Mesenchymal stem cell (in vitro differentiated cells and primary cell): ENCODE results near the gene SPANXB1. TPM values are rescaled to one million over a fixed set of nuclear protein-coding genes. Genes with fewer than 3 reads are reported as not detected.
"Not testable (repeated sequence)": the region's sequence is repeated elsewhere in the genome, so short reads cannot be mapped to it uniquely, and the experiment has no call there.

Experiments used
- DNase-seq: peaks from one replicate; pipeline ENCODE4 v3.0.0-alpha.2; 2013
- H2AFZ ChIP-seq: one replicate; pipeline ENCODE4 v1.6.1; 2013; ENCODE audit warnings: low read depth, mild to moderate bottlenecking, control low read depth, inconsistent platforms, low read length, moderate library complexity
- H2AK5ac ChIP-seq: 2 replicates; pipeline ENCODE4 v1.6.1; 2013; ENCODE audit warnings: low read length, moderate library complexity, mild to moderate bottlenecking, inconsistent platforms; ENCODE audit not compliant: severe bottlenecking
- H2BK120ac ChIP-seq: one replicate; pipeline ENCODE4 v1.6.1; 2013; ENCODE audit warnings: low read depth, mild to moderate bottlenecking, inconsistent platforms, low read length, moderate library complexity
- H2BK12ac ChIP-seq, 2 experiments: one replicate each; pipeline ENCODE4 v1.6.1; 2013; ENCODE audit warnings: inconsistent platforms in 2 of 2, low read length in 2 of 2, mild to moderate bottlenecking in 2 of 2, moderate library complexity in 2 of 2, control low read depth in 1 of 2
- H2BK15ac ChIP-seq: one replicate; pipeline ENCODE4 v1.6.1; 2013; ENCODE audit warnings: mild to moderate bottlenecking, low read depth, inconsistent platforms; ENCODE audit not compliant: poor library complexity, severe bottlenecking
- H2BK5ac ChIP-seq: 2 replicates; pipeline ENCODE4 v1.6.1; 2013; ENCODE audit warnings: low read depth, mild to moderate bottlenecking, low read length, control low read depth, inconsistent platforms; ENCODE audit not compliant: poor library complexity, severe bottlenecking
- H3K14ac ChIP-seq, 2 experiments: one replicate each; pipeline ENCODE4 v1.6.1; 2013; ENCODE audit warnings: inconsistent platforms in 2 of 2, low read length in 2 of 2, control low read depth in 1 of 2, mild to moderate bottlenecking in 1 of 2, moderate library complexity in 1 of 2
- H3K18ac ChIP-seq, 2 experiments: one replicate each; pipeline ENCODE4 v1.6.1; 2013; ENCODE audit warnings: inconsistent platforms in 2 of 2, low read length in 2 of 2, control low read depth in 1 of 2, low read depth in 1 of 2, mild to moderate bottlenecking in 1 of 2
- H3K23ac ChIP-seq, 2 experiments: one replicate each; pipeline ENCODE4 v1.6.1; 2013; ENCODE audit warnings: inconsistent platforms in 2 of 2, low read length in 2 of 2, mild to moderate bottlenecking in 2 of 2, moderate library complexity in 2 of 2, control low read depth in 1 of 2
- H3K27ac ChIP-seq: 2 replicates; pipeline ENCODE4 v1.5.1; 2013; ENCODE audit warnings: mild to moderate bottlenecking, moderate library complexity, low read length, control low read depth, inconsistent platforms; ENCODE audit not compliant: poor library complexity, severe bottlenecking
- H3K27me3 ChIP-seq, 2 experiments: 2 replicates each; pipeline versions ENCODE4 v1.6.1 to v1.7.0; 2013; ENCODE audit warnings: low read length in 2 of 2, mild to moderate bottlenecking in 2 of 2, moderate library complexity in 2 of 2, control low read depth in 1 of 2, inconsistent platforms in 1 of 2; ENCODE audit not compliant: control insufficient read depth in 1 of 2, insufficient read depth in 1 of 2
- H3K36me3 ChIP-seq, 2 experiments: 2 replicates each; pipeline versions ENCODE4 v1.6.1 to v1.7.0; 2013; ENCODE audit warnings: low read length in 2 of 2, control low read depth in 1 of 2, inconsistent platforms in 1 of 2, low read depth in 1 of 2, mild to moderate bottlenecking in 1 of 2; ENCODE audit not compliant: insufficient read depth in 2 of 2, control insufficient read depth in 1 of 2
- H3K4ac ChIP-seq, 2 experiments: one replicate each; pipeline ENCODE4 v1.6.1; 2013; ENCODE audit warnings: inconsistent platforms in 2 of 2, low read length in 2 of 2, mild to moderate bottlenecking in 2 of 2, moderate library complexity in 2 of 2, control low read depth in 1 of 2, low read depth in 1 of 2
- H3K4me1 ChIP-seq: 2 replicates; pipeline ENCODE4 v1.6.1; 2013; ENCODE audit warnings: low read depth, low read length, control low read depth; ENCODE audit not compliant: control insufficient read depth, insufficient read depth
- H3K4me2 ChIP-seq: 2 replicates; pipeline ENCODE4 v1.6.1; 2013; ENCODE audit warnings: low read length, mild to moderate bottlenecking, inconsistent platforms; ENCODE audit not compliant: poor library complexity, severe bottlenecking
- H3K4me3 ChIP-seq, 2 experiments: 2 replicates each; pipeline versions ENCODE4 v1.5.1 to v1.7.0; 2013; ENCODE audit warnings: low read length in 2 of 2, mild to moderate bottlenecking in 2 of 2, control low read depth in 1 of 2, low read depth in 1 of 2; ENCODE audit not compliant: insufficient read depth in 1 of 2
- H3K79me1 ChIP-seq: replicated peaks from 2 replicates; pipeline ENCODE4 v1.6.1; 2013; ENCODE audit warnings: mild to moderate bottlenecking, control low read depth, low read length, inconsistent platforms; ENCODE audit not compliant: poor library complexity, severe bottlenecking
- H3K9ac ChIP-seq: 2 replicates; pipeline ENCODE4 v1.7.0; 2013; ENCODE audit warnings: mild to moderate bottlenecking, low read length, moderate library complexity
- H3K9me3 ChIP-seq: 2 replicates; pipeline ENCODE4 v1.7.0; 2013; ENCODE audit warnings: mild to moderate bottlenecking, low read length; ENCODE audit not compliant: control insufficient read depth
- H4K8ac ChIP-seq: one replicate; pipeline ENCODE4 v1.6.1; 2013; ENCODE audit warnings: inconsistent platforms, mild to moderate bottlenecking, low read length, moderate library complexity
- H4K91ac ChIP-seq: one replicate; pipeline ENCODE4 v1.6.1; 2013; ENCODE audit warnings: mild to moderate bottlenecking, low read length, inconsistent platforms
- WGBS: methylation state at CpG from one replicate; pipeline ENCODE4 v1.1.7; 2013; ENCODE audit warnings: mixed read lengths; 5-methylcytosine and 5-hydroxymethylcytosine counted together
- polyA plus RNA-seq, 2 experiments: library from polyadenylated mRNA; stranded (reverse); fragments of 200-250 nt; gene quantifications; one replicate each; pipeline ENCODE4 v1.2.3, GENCODE V29; 2013

Gene SPANXB1, protein sequence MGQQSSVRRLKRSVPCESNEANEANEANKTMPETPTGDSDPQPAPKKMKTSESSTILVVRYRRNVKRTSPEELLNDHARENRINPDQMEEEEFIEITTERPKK
- not detected for polyA plus RNA-seq (2013, experiment 1 of 2)
- not detected for polyA plus RNA-seq (2013, experiment 2 of 2)

DNA sequence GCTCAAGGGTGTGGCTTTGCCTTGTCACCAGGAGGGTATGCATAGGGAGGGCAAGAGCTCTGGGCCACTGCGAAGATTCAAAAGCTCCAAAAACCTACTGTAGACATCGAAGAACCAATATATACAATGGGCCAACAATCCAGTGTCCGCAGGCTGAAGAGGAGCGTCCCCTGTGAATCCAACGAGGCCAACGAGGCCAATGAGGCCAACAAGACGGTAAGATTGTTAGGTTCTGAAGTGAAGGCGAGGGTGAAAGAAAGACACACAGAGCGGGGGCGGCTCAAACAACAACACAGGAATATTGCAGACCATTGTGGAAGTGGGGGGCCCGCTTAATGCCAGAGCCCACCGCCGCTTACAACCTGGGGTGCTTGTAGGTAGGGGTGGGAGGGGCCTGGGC, at the start of gene SPANXB1:
SPANXB1 (plus strand) TSS at position 27 of the 400 bp plus-strand sequence; CDS start at position 127, 100 bp downstream.
- H3K27me3 ChIP-seq, H2AFZ ChIP-seq, H2BK120ac ChIP-seq, H4K8ac ChIP-seq, H3K9ac ChIP-seq, H3K4me2 ChIP-seq, H3K4me3 ChIP-seq, H2BK15ac ChIP-seq, H2AK5ac ChIP-seq, H3K36me3 ChIP-seq, H3K27ac ChIP-seq, H3K14ac ChIP-seq, H3K4me1 ChIP-seq, DNase-seq, H3K79me1 ChIP-seq, H3K4ac ChIP-seq, H2BK12ac ChIP-seq, H3K18ac ChIP-seq, H2BK5ac ChIP-seq, H4K91ac ChIP-seq, H3K23ac ChIP-seq, H3K9me3 ChIP-seq: not testable (repeated sequence)
- 92% methylated on average over 13 of the region's 13 CpGs for WGBS

DNA sequence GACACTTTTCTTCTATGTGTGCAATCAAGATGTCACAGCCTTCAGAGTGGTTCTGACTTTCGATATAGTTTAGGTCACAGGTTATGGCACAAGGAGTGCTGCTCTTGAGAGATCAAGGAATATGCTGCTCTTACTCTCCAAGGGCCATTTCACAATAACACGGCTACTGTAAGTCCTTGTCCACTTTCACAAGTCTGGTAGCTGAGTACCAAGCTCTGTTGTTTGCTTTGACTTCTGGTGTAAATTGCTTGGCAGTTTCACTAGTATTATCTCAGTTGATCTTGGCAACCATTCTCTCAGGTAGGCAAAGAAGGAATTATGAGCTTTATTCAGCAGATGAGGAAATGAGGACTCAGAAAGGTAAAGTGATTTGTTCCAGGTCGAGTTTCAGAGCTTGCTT, 35.4 kb upstream of the SPANXB1 start:
- WGBS: 46% methylated on average over 2 of the region's 3 CpGs

DNA sequence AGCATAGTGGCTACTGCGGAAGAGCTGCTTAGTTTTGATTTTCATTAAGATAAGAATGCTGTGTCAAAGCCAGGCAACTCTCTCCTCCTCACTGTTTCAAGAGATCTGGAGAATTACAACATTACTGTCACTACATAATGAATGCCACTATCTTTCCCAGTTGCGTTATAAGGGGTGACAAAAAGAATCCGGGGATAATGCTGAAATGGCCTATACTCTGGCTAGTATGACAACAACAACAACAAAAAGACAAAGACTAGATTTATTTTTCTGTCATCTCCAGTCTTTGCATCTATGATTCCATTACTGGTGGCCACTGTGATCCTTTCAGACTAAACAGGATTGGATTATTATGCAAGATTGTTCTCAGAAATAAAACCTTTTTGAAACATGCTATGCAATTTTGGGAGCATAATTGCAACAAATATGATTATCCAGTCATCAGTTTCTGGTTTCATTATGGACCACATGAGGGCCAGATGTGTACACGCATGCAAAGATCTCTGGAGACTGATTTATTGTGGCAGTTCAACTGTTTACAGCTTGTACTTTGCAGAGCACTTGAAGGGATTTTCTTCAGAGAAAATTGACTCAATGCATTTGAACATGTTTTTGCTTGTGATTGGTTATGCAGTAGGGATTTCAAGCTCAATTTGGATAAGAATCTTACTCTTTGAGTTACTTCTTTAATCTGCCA, 31.1 kb upstream of the SPANXB1 start:
- DNase-seq: peak; percentile 46
- no peak overlapping the region for H2AFZ ChIP-seq
- H3K4me1 ChIP-seq: no peaks in the 10 kb centered on the region
- H3K36me3 ChIP-seq: no peaks in the 10 kb centered on the region
- H3K4ac ChIP-seq: no peak overlapping the region
- no peaks in the 10 kb centered on the region for H3K79me1 ChIP-seq
- no peak overlapping the region for H3K27ac ChIP-seq
- H3K4me3 ChIP-seq: no peak overlapping the region
- H3K18ac ChIP-seq: no peak overlapping the region
- H3K9me3 ChIP-seq: no peaks in the 10 kb centered on the region
- H3K14ac ChIP-seq: no peak overlapping the region
- no peaks in the 10 kb centered on the region for H3K27me3 ChIP-seq
- H2BK120ac ChIP-seq: no peak overlapping the region
- H4K8ac ChIP-seq: no peak overlapping the region
- H2BK5ac ChIP-seq: no peak overlapping the region
- H3K4me2 ChIP-seq: no peak overlapping the region
- H3K9ac ChIP-seq: no peak overlapping the region
- no peak overlapping the region for H2BK15ac ChIP-seq
- no peak overlapping the region for H3K23ac ChIP-seq
- H4K91ac ChIP-seq: no peak overlapping the region
- 8% methylated on average over 1 of the region's 4 CpGs for WGBS
- H2BK12ac ChIP-seq: no peak overlapping the region
- no peak overlapping the region for H2AK5ac ChIP-seq

More for the DNA sequence above, 35.4 kb upstream of the SPANXB1 start:
- no peak for DNase-seq
- Histone ChIP-seq H2BK15ac (no peak overlapping the region), H3K4me3 (no peak overlapping the region), H3K9me3 (no peaks in the 10 kb centered on the region), H4K8ac (no peak overlapping the region), H3K23ac (no peak overlapping the region), H2BK5ac (no peak overlapping the region), H3K4me2 (no peak overlapping the region), H2BK12ac (no peak overlapping the region), H3K4ac (no peak overlapping the region), H3K36me3 (no peaks in the 10 kb centered on the region), H2AFZ (no peak overlapping the region), H3K9ac (no peak overlapping the region), H3K18ac (no peak overlapping the region), H3K4me1 (no peaks in the 10 kb centered on the region), H4K91ac (no peak overlapping the region), H2AK5ac (no peak overlapping the region), H3K27me3 (no peaks in the 10 kb centered on the region), H3K79me1 (no peaks in the 10 kb centered on the region), H2BK120ac (no peak overlapping the region), H3K27ac (no peak overlapping the region), H3K14ac (no peak overlapping the region)

DNA sequence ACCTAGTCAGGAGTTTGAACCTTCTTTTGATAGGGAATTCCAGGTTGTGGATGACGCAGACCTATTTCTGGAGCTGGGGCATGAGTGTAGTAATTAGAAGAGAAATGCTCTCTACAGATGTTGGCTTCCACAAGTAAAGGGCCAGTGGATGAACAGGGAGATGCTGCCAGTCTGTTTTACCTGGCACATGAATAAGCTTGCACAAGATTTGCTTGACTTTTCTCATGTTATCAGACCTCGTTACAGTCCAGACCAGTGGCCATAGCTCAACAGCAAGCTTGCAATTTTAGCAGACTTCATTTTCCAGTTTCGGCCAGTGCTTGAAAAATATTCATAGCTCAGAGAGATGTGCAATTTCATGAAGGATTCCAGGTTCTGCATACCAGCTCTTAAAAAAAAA, 26.9 kb upstream of the SPANXB1 start:
- no peak for DNase-seq
- WGBS: 70% methylated on average over 3 of the region's 3 CpGs
- no peak overlapping the region for H2BK5ac ChIP-seq

More for the DNA sequence above, 26.9 kb upstream of the SPANXB1 start:
- Histone ChIP-seq H4K8ac (no peak overlapping the region), H3K36me3 (no peaks in the 10 kb centered on the region), H3K27ac (no peak overlapping the region), H3K79me1 (no peaks in the 10 kb centered on the region), H4K91ac (no peak overlapping the region), H3K9me3 (no peaks in the 10 kb centered on the region), H3K4me1 (no peaks in the 10 kb centered on the region), H3K9ac (no peak overlapping the region), H3K27me3 (no peaks in the 10 kb centered on the region), H2AK5ac (no peak overlapping the region), H3K4me3 (no peak overlapping the region), H3K14ac (no peak overlapping the region), H2BK12ac (no peak overlapping the region), H3K18ac (no peak overlapping the region), H2BK120ac (no peak overlapping the region), H2AFZ (no peak overlapping the region), H3K23ac (no peak overlapping the region), H2BK15ac (no peak overlapping the region), H3K4ac (no peak overlapping the region), H3K4me2 (no peak overlapping the region)
